Memory B cell (primary cell): ENCODE results near the gene ASCC3.

ENCODE experiments used
- ATAC-seq: fragments of 150-1000 bp; cut with Tn5 transposase; 2 replicates; pipeline ENCODE4 v1.10.0; 2021; ENCODE audit warnings: low read depth, mild to moderate bottlenecking, moderate library complexity
- DNase-seq, 2 donors: peaks; one replicate each; pipeline ENCODE4 v3.0.0; 2022; ENCODE audit warnings: low spot score in 2 of 2
- H3K27ac Mint-ChIP-seq: one replicate; pipeline ENCODE4 v1.8.0; 2022; ENCODE audit warnings: mild to moderate bottlenecking, moderate library complexity, mixed read lengths
- H3K27me3 Mint-ChIP-seq: one replicate; pipeline ENCODE4 v1.8.0; 2022; ENCODE audit warnings: mixed read lengths
- H3K36me3 Mint-ChIP-seq: one replicate; pipeline ENCODE4 v1.8.0; 2022; ENCODE audit warnings: mild to moderate bottlenecking, mixed read lengths
- H3K4me1 Mint-ChIP-seq: one replicate; pipeline ENCODE4 v1.8.0; 2022; ENCODE audit warnings: mixed read lengths
- H3K4me3 Mint-ChIP-seq: one replicate; pipeline ENCODE4 v1.8.0; 2022; ENCODE audit warnings: mild to moderate bottlenecking, moderate library complexity, mixed read lengths
- H3K9me3 Mint-ChIP-seq: one replicate; pipeline ENCODE4 v1.8.0; 2022; ENCODE audit warnings: mixed read lengths

The ASCC3 gene

GRCh38 chr6:100809346-100809745 is 71.8 kb downstream of the ASCC3 start:
- no peak for DNase-seq
- Mint-ChIP-seq H3K9me3 (peaks cover 3% of the 10 kb centered on the region), H3K27me3 (no peaks in the 10 kb centered on the region), H3K4me1 (peaks cover 16% of the 10 kb centered on the region), H3K36me3 (peaks cover 22% of the 10 kb centered on the region), H3K4me3 (no peak overlapping the region), H3K27ac (no peak overlapping the region)
- no peak for ATAC-seq

GRCh38 chr6:100808638-100809275 is 72.4 kb downstream of the ASCC3 start:
- no peak for DNase-seq
- H3K4me3 Mint-ChIP-seq, result no peak overlapping the region
- peaks cover 12% of the 10 kb centered on the region for H3K4me1 Mint-ChIP-seq
- peaks cover 19% of the 10 kb centered on the region for H3K36me3 Mint-ChIP-seq
- H3K27ac Mint-ChIP-seq, result peak overlapping the region; percentile 58
- no peaks in the 10 kb centered on the region for H3K27me3 Mint-ChIP-seq
- peaks cover 3% of the 10 kb centered on the region for H3K9me3 Mint-ChIP-seq
- ATAC-seq, result no peak

GRCh38 chr6:100806296-100806695 is 74.8 kb downstream of the ASCC3 start:
- H3K36me3 Mint-ChIP-seq, result peaks cover 16% of the 10 kb centered on the region
- H3K27me3 Mint-ChIP-seq, result no peaks in the 10 kb centered on the region
- ATAC-seq, result no peak
- H3K27ac Mint-ChIP-seq, result no peak overlapping the region
- no peak for DNase-seq
- H3K9me3 Mint-ChIP-seq, result no peaks in the 10 kb centered on the region
- peaks cover 10% of the 10 kb centered on the region for H3K4me1 Mint-ChIP-seq
- no peak overlapping the region for H3K4me3 Mint-ChIP-seq

GRCh38 chr6:100803264-100804045 is 77.7 kb downstream of the ASCC3 start:
- H3K4me3 Mint-ChIP-seq, result no peak overlapping the region
- peaks cover 18% of the 10 kb centered on the region for H3K36me3 Mint-ChIP-seq
- H3K27ac Mint-ChIP-seq, result peak overlapping the region; percentile 62
- no peaks in the 10 kb centered on the region for H3K9me3 Mint-ChIP-seq
- DNase-seq (no peak), ATAC-seq (no peak)
- no peaks in the 10 kb centered on the region for H3K27me3 Mint-ChIP-seq
- peaks cover 6% of the 10 kb centered on the region for H3K4me1 Mint-ChIP-seq

- ATAC-seq (no peak), DNase-seq (no peak)
- Mint-ChIP-seq H3K36me3 (peaks cover 20% of the 10 kb centered on the region), H3K9me3 (no peaks in the 10 kb centered on the region), H3K4me3 (no peak overlapping the region), H3K4me1 (peaks cover 10% of the 10 kb centered on the region), H3K27me3 (no peaks in the 10 kb centered on the region), H3K27ac (no peak overlapping the region)
Measured at GRCh38 chr6:100801036-100801435, 80.1 kb downstream of the ASCC3 start.

- peaks cover 6% of the 10 kb centered on the region for H3K4me1 Mint-ChIP-seq
Measured at GRCh38 chr6:100796049-100796823, 84.9 kb downstream of the ASCC3 start.

GRCh38 chr6:100790084-100790483 is 91.0 kb downstream of the ASCC3 start:
- Mint-ChIP-seq H3K4me3 (no peak overlapping the region), H3K36me3 (peaks cover 21% of the 10 kb centered on the region), H3K4me1 (peaks cover 5% of the 10 kb centered on the region), H3K27me3 (no peaks in the 10 kb centered on the region), H3K9me3 (no peaks in the 10 kb centered on the region), H3K27ac (no peak overlapping the region)
- ATAC-seq (no peak), DNase-seq (no peak)

More at GRCh38 chr6:100796049-100796823, 84.9 kb downstream of the ASCC3 start:
- Mint-ChIP-seq H3K27ac (peak overlapping the region; percentile 65), H3K9me3 (no peaks in the 10 kb centered on the region), H3K4me3 (peak overlapping the region; percentile 2), H3K27me3 (no peaks in the 10 kb centered on the region), H3K36me3 (peaks cover 11% of the 10 kb centered on the region)
- ATAC-seq (peak; percentile 100), DNase-seq (peak in 1 of 2 donors; percentile 38)

GRCh38 chr6:100785982-100786381 is 95.1 kb downstream of the ASCC3 start:
- DNase-seq (no peak), ATAC-seq (no peak)
- Mint-ChIP-seq H3K4me1 (peaks cover 2% of the 10 kb centered on the region), H3K27ac (no peak overlapping the region), H3K4me3 (no peak overlapping the region), H3K27me3 (no peaks in the 10 kb centered on the region), H3K9me3 (no peaks in the 10 kb centered on the region), H3K36me3 (peaks cover 19% of the 10 kb centered on the region)

GRCh38 chr6:100780648-100781047 is 100.5 kb downstream of the ASCC3 start:
- no peak for ATAC-seq
- peaks cover 9% of the 10 kb centered on the region for H3K36me3 Mint-ChIP-seq
- no peak for DNase-seq
- H3K27me3 Mint-ChIP-seq, result no peaks in the 10 kb centered on the region
- H3K4me3 Mint-ChIP-seq, result no peak overlapping the region
- H3K4me1 Mint-ChIP-seq, result no peaks in the 10 kb centered on the region
- H3K9me3 Mint-ChIP-seq, result no peaks in the 10 kb centered on the region
- no peak overlapping the region for H3K27ac Mint-ChIP-seq

GRCh38 chr6:100775667-100776066 is 105.5 kb downstream of the ASCC3 start:
- ATAC-seq (no peak), DNase-seq (no peak)
- H3K27ac Mint-ChIP-seq, result no peak overlapping the region
- H3K27me3 Mint-ChIP-seq, result no peaks in the 10 kb centered on the region
- peaks cover 3% of the 10 kb centered on the region for H3K4me1 Mint-ChIP-seq
- H3K9me3 Mint-ChIP-seq, result no peaks in the 10 kb centered on the region
- no peak overlapping the region for H3K4me3 Mint-ChIP-seq
- H3K36me3 Mint-ChIP-seq, result peaks cover 5% of the 10 kb centered on the region

- Mint-ChIP-seq H3K27me3 (no peaks in the 10 kb centered on the region), H3K4me3 (no peak overlapping the region), H3K4me1 (peaks cover 3% of the 10 kb centered on the region), H3K27ac (no peak overlapping the region), H3K9me3 (no peaks in the 10 kb centered on the region), H3K36me3 (peaks cover 5% of the 10 kb centered on the region)
- ATAC-seq (no peak), DNase-seq (no peak)
Measured at GRCh38 chr6:100774681-100775080, 106.4 kb downstream of the ASCC3 start.

- peaks cover 2% of the 10 kb centered on the region for H3K4me1 Mint-ChIP-seq
- H3K27me3 Mint-ChIP-seq, result no peaks in the 10 kb centered on the region
- peaks cover 5% of the 10 kb centered on the region for H3K9me3 Mint-ChIP-seq
- peaks cover 25% of the 10 kb centered on the region for H3K36me3 Mint-ChIP-seq
- ATAC-seq (no peak), DNase-seq (no peak)
- H3K27ac Mint-ChIP-seq, result peak overlapping the region; percentile 8
- H3K4me3 Mint-ChIP-seq, result no peak overlapping the region
Measured at GRCh38 chr6:100768816-100769351, 112.2 kb downstream of the ASCC3 start.

- peaks cover 65% of the 10 kb centered on the region for H3K36me3 Mint-ChIP-seq
- no peak overlapping the region for H3K27ac Mint-ChIP-seq
- H3K9me3 Mint-ChIP-seq, result peaks cover 14% of the 10 kb centered on the region
- DNase-seq, result no peak
- ATAC-seq, result no peak
- H3K27me3 Mint-ChIP-seq, result no peaks in the 10 kb centered on the region
- H3K4me3 Mint-ChIP-seq, result no peak overlapping the region
- no peaks in the 10 kb centered on the region for H3K4me1 Mint-ChIP-seq
Measured at GRCh38 chr6:100763617-100764241, 117.4 kb downstream of the ASCC3 start.
